K562 (cell line): Measurements from ENCODE around the gene HAGHL. TPM values are rescaled to one million over a fixed set of nuclear protein-coding genes. Genes with fewer than 3 reads are reported as not detected.

Source experiments
- ARID1B ChIP-seq: fragments of 450-650 bp; IDR thresholded peaks from 2 replicates; pipeline ENCODE4 v1.6.1; 2016; ENCODE audit warnings: antibody characterized with exemption, mild to moderate bottlenecking, inconsistent platforms
- CTCFL ChIP-seq: IDR thresholded peaks from 2 replicates; pipeline ENCODE4 v1.6.1; 2011; ENCODE audit warnings: borderline replicate concordance, low read depth, mild to moderate bottlenecking, moderate library complexity, low read length; ENCODE audit not compliant: insufficient read depth, poor library complexity, severe bottlenecking
- FIP1L1 ChIP-seq: fragments of 200-400 bp; formaldehyde crosslinking; IDR thresholded peaks from 2 replicates; pipeline ENCODE4 v1.6.1; 2018; ENCODE audit warnings: mild to moderate bottlenecking, low read depth, low read length; ENCODE audit not compliant: poor library complexity, severe bottlenecking
- GABPA ChIP-seq: fragments of 200-800 bp; sonication (Bioruptor generic); conservative IDR thresholded peaks from 2 replicates; pipeline ENCODE4 v1.6.1; 2016; ENCODE audit warnings: low read depth, missing genetic modification characterization, missing compliant biosample characterization
- GMEB1 ChIP-seq: fragments of 250-450 bp; sonication (Bioruptor Pico); IDR thresholded peaks from 2 replicates; pipeline ENCODE4 v1.4.0; 2020; ENCODE audit warnings: mild to moderate bottlenecking
- KLF16 ChIP-seq: IDR thresholded peaks from 2 replicates; pipeline ENCODE4 v1.6.1; 2016; ENCODE audit warnings: antibody characterized with exemption
- MCM3 ChIP-seq: fragments of 450-650 bp; IDR thresholded peaks from 2 replicates; pipeline ENCODE4 v1.6.1; 2016
- MITF ChIP-seq: IDR thresholded peaks from 2 replicates; pipeline ENCODE4 v1.6.1; 2014; ENCODE audit warnings: antibody characterized with exemption
- MNT ChIP-seq, 2 experiments: fragments of 450-650 bp; conservative IDR thresholded peaks; 2 replicates each; pipeline ENCODE4 v1.6.1; 2017; ENCODE audit warnings: mild to moderate bottlenecking in 2 of 2, moderate library complexity in 2 of 2
- RREB1 ChIP-seq: fragments of 250-450 bp; sonication (Bioruptor Pico); IDR thresholded peaks from 2 replicates; pipeline ENCODE4 v1.4.0; 2020
- SIX5 ChIP-seq, 2 experiments: IDR thresholded peaks; 2 replicates each; pipeline ENCODE4 v1.6.1; 2011; ENCODE audit warnings: low read length in 2 of 2, borderline replicate concordance in 1 of 2, low read depth in 1 of 2, mild to moderate bottlenecking in 1 of 2, moderate library complexity in 1 of 2; ENCODE audit not compliant: insufficient read depth in 1 of 2
- TCF7 ChIP-seq: sonication (generic); IDR thresholded peaks from 2 replicates; pipeline ENCODE4 v1.6.1; 2016; ENCODE audit warnings: antibody characterized with exemption, borderline replicate concordance
- XRCC5 ChIP-seq: fragments of 200-400 bp; formaldehyde crosslinking; IDR thresholded peaks from 2 replicates; pipeline ENCODE4 v1.6.1; 2017; ENCODE audit warnings: low read depth, mild to moderate bottlenecking, low read length
- polyA plus RNA-seq, 8 experiments: library from polyadenylated mRNA; depleted of rRNA in 4 of 8; stranded (reverse) in 5 of 8; unstranded in 3 of 8; fragments of >200 nt; fragmentation: Nextera tagmentation in 2 of 8; fragmentation: Illumina TruSeq in 1 of 8; extraction: Ambion mirVana in 2 of 8; extraction: Trizol in 1 of 8; gene quantifications; 2 replicates each; pipeline versions ENCODE4 v1.2.1 to v1.2.3, GENCODE V29; 2011 to 2014; ENCODE audit warnings: inconsistent platforms in 1 of 8, missing spikeins in 1 of 8
- total RNA-seq, 7 experiments: library from RNA; depleted of rRNA in 6 of 7; stranded (reverse); fragments of >200 nt in 6 of 7; fragmentation: Illumina TruSeq in 2 of 7; extraction: Trizol in 2 of 7; gene quantifications; 2 replicates each; pipeline versions ENCODE4 v1.2.1 to v1.2.3, GENCODE V29; 2011 to 2021; ENCODE audit warnings: low replicate concordance in 1 of 7

Gene HAGHL
- total and polyA plus RNA-seq, 9 of the 15 experiments (the other 6 are each of a cell fraction or from before 2014, with no cell fraction given) = 0.31 to 83.4 (median 20.7) TPM

GRCh38 chr16:740764-741505, 14.0 kb downstream of the HAGHL start, which contains the start of gene CIAO3 (continued):
- TF ChIP-seq XRCC5 (peak; percentile 47), GMEB1 (CRISPR knock-in tag) (peak; percentile 88), MCM3 (peak; percentile 82; the same call in 1 of the 2 replicates), SIX5 (IDR thresholded peaks at IDR 0.05; ENCODE audit: borderline replicate concordance in 1 of 2, insufficient read depth in 1 of 2, low read depth in 1 of 2, low read length in 2 of 2) (peak; percentile 87 to 90; a peak in 3 of 4 replicates), FIP1L1 (peak; percentile 57), TCF7 (peak; percentile 88; the same call in 1 of the 2 replicates), ARID1B (0 out of 2 replicates have a peak, but pooled peaks have one; percentile 4), KLF16 (0 out of 2 replicates have a peak, but pooled peaks have one; percentile 43), CTCFL (peak; percentile 100), MITF (peak; percentile 84), MNT (conservative IDR thresholded peaks at IDR 0.05) (peak; percentile 63 to 84), GABPA (peak; percentile 58; the same call in 1 of the 2 replicates), RREB1 (CRISPR knock-in tag) (0 out of 2 replicates have a peak, but pooled peaks have one; percentile 41)
